Brain microvascular endothelial cell (primary cell): ENCODE results near the gene DCLRE1C.

Experiments used
- DNase-seq: peaks from one replicate; pipeline ENCODE4 v3.0.0-alpha.2; 2020
- H3K27ac ChIP-seq: fragments of 250-450 bp; sonication (Bioruptor Pico); 2 replicates; pipeline ENCODE4 v1.5.1; 2020; ENCODE audit warnings: mild to moderate bottlenecking, moderate library complexity
- H3K27me3 ChIP-seq: fragments of 250-450 bp; sonication (Bioruptor Pico); replicated peaks from 2 replicates; pipeline ENCODE4 v1.5.1; 2020; ENCODE audit warnings: mild to moderate bottlenecking
- H3K36me3 ChIP-seq: fragments of 250-450 bp; sonication (Bioruptor Pico); replicated peaks from 2 replicates; pipeline ENCODE4 v1.5.1; 2020; ENCODE audit warnings: mild to moderate bottlenecking
- H3K4me3 ChIP-seq: 2 replicates; pipeline ENCODE4 v1.5.1; 2011; ENCODE audit warnings: low read depth, mild to moderate bottlenecking, control low read depth, low read length, moderate library complexity
- CTCF ChIP-seq: IDR thresholded peaks from 2 replicates; pipeline ENCODE4 v1.5.1; 2011; ENCODE audit warnings: low read depth, mild to moderate bottlenecking, moderate library complexity, low read length, control low read depth, inconsistent platforms; ENCODE audit errors: missing control alignments
- in situ Hi-C: cut with HindIII; loops from 2 replicates; pipeline ENCODE4 v1.10.0; 2017; ENCODE audit warnings: low sequenced_read_pairs, low pct_ligation_motif_present

DCLRE1C gene

GRCh38 chr10:14930610-14931009 is 23.3 kb downstream of the DCLRE1C start:
- no peak for DNase-seq
- no peak overlapping the region for H3K27ac ChIP-seq
- no peak overlapping the region for H3K4me3 ChIP-seq
- no peaks in the 10 kb centered on the region for H3K27me3 ChIP-seq
- H3K36me3 ChIP-seq = peaks cover 55% of the 10 kb centered on the region
- TF ChIP-seq CTCF = no peak
- in situ Hi-C loops = no loop called here

GRCh38 chr10:14926722-14927416 is 27.0 kb downstream of the DCLRE1C start:
- TF ChIP-seq CTCF = no peak
- H3K36me3 ChIP-seq = peaks cover 51% of the 10 kb centered on the region
- no peak for DNase-seq
- no peak overlapping the region for H3K4me3 ChIP-seq
- no peaks in the 10 kb centered on the region for H3K27me3 ChIP-seq
- H3K27ac ChIP-seq = no peak overlapping the region
- in situ Hi-C loops = no loop called here

- no peak for DNase-seq
- in situ Hi-C loops = no loop called here
- H3K27ac ChIP-seq = no peak overlapping the region
Observed at GRCh38 chr10:14926061-14926470, 27.8 kb downstream of the DCLRE1C start.

GRCh38 chr10:14925268-14925667 is 28.6 kb downstream of the DCLRE1C start:
- H3K4me3 ChIP-seq = no peak overlapping the region
- H3K27ac ChIP-seq = no peak overlapping the region
- TF ChIP-seq CTCF = no peak
- DNase-seq = no peak
- H3K36me3 ChIP-seq = peaks cover 53% of the 10 kb centered on the region
- in situ Hi-C loops = no loop called here
- no peaks in the 10 kb centered on the region for H3K27me3 ChIP-seq

More at GRCh38 chr10:14926061-14926470, 27.8 kb downstream of the DCLRE1C start:
- H3K27me3 ChIP-seq = no peaks in the 10 kb centered on the region
- H3K36me3 ChIP-seq = peaks cover 54% of the 10 kb centered on the region
- H3K4me3 ChIP-seq = no peak overlapping the region
- no peak for TF ChIP-seq CTCF

GRCh38 chr10:14924013-14924412 is 29.9 kb downstream of the DCLRE1C start:
- H3K4me3 ChIP-seq = no peak overlapping the region
- H3K27me3 ChIP-seq = no peaks in the 10 kb centered on the region
- no peak for TF ChIP-seq CTCF
- in situ Hi-C loops = no loop called here
- H3K27ac ChIP-seq = no peak overlapping the region
- no peak for DNase-seq
- H3K36me3 ChIP-seq = peaks cover 55% of the 10 kb centered on the region

- DNase-seq = no peak
- in situ Hi-C loops = no loop called here
- H3K4me3 ChIP-seq = no peak overlapping the region
- TF ChIP-seq CTCF = no peak
- peaks cover 56% of the 10 kb centered on the region for H3K36me3 ChIP-seq
- H3K27ac ChIP-seq = no peak overlapping the region
- H3K27me3 ChIP-seq = no peaks in the 10 kb centered on the region
Observed at GRCh38 chr10:14918964-14919363, 34.9 kb downstream of the DCLRE1C start.
